Neuronal stem cell (in vitro differentiated cells): ENCODE measurements around the gene MRPS34.

ENCODE experiments used
- DNase-seq: peaks from one replicate; pipeline ENCODE4 v3.0.0-alpha.2; 2013; ENCODE audit warnings: low spot score
- H2AFZ ChIP-seq: one replicate; pipeline ENCODE4 v1.6.1; 2013; ENCODE audit warnings: mild to moderate bottlenecking, low read length, inconsistent platforms
- H2AK5ac ChIP-seq: 2 replicates; pipeline ENCODE4 v1.6.1; 2013; ENCODE audit warnings: low read depth, mild to moderate bottlenecking, inconsistent platforms, low read length, moderate library complexity, mixed read lengths
- H2BK120ac ChIP-seq: 2 replicates; pipeline ENCODE4 v1.6.1; 2013; ENCODE audit warnings: low read depth, mild to moderate bottlenecking, inconsistent platforms, low read length, moderate library complexity, mixed read lengths
- H2BK12ac ChIP-seq: one replicate; pipeline ENCODE4 v1.6.1; 2013; ENCODE audit warnings: low read length, inconsistent platforms
- H2BK15ac ChIP-seq: 2 replicates; pipeline ENCODE4 v1.6.1; 2013; ENCODE audit warnings: mild to moderate bottlenecking, low read length, inconsistent platforms, mixed read lengths
- H2BK5ac ChIP-seq: one replicate; pipeline ENCODE4 v1.6.1; 2013; ENCODE audit warnings: inconsistent platforms, mild to moderate bottlenecking, low read length, moderate library complexity
- H3K14ac ChIP-seq: one replicate; pipeline ENCODE4 v1.6.1; 2013; ENCODE audit warnings: low read length, inconsistent platforms
- H3K18ac ChIP-seq: 2 replicates; pipeline ENCODE4 v1.6.1; 2013; ENCODE audit warnings: low read length, inconsistent platforms
- H3K23ac ChIP-seq: 2 replicates; pipeline ENCODE4 v1.6.1; 2013; ENCODE audit warnings: low read depth, mild to moderate bottlenecking, mixed read lengths, low read length, inconsistent platforms; ENCODE audit not compliant: poor library complexity
- H3K27ac ChIP-seq: replicated peaks from 3 replicates; pipeline ENCODE4 v1.5.1; 2013; ENCODE audit warnings: low read length, inconsistent platforms
- H3K27me3 ChIP-seq, 3 experiments: 2 replicates each; pipeline ENCODE4 v1.6.1; 2013; ENCODE audit warnings: low read length in 3 of 3, mild to moderate bottlenecking in 2 of 3, inconsistent platforms in 1 of 3, low read depth in 1 of 3, mixed read lengths in 1 of 3, moderate library complexity in 1 of 3; ENCODE audit not compliant: control insufficient read depth in 3 of 3, insufficient read depth in 3 of 3
- H3K36me3 ChIP-seq, 2 donors: replicated peaks in 1 of 2; 2 replicates each; pipeline ENCODE4 v1.6.1; 2013; ENCODE audit warnings: low read length in 2 of 2; ENCODE audit not compliant: control insufficient read depth in 2 of 2, insufficient read depth in 2 of 2
- H3K4ac ChIP-seq: 2 replicates; pipeline ENCODE4 v1.6.1; 2013; ENCODE audit warnings: inconsistent platforms, mild to moderate bottlenecking, low read length, moderate library complexity
- H3K4me1 ChIP-seq, 2 donors: 1 replicate in 1 of 2; 2 replicates in 1 of 2; pipeline ENCODE4 v1.6.1; 2013; ENCODE audit warnings: low read length in 2 of 2, low read depth in 1 of 2; ENCODE audit not compliant: control insufficient read depth in 2 of 2, insufficient read depth in 1 of 2
- H3K4me2 ChIP-seq: one replicate; pipeline ENCODE4 v1.6.1; 2013; ENCODE audit warnings: mild to moderate bottlenecking, low read length, inconsistent platforms; ENCODE audit not compliant: insufficient read depth, poor library complexity, severe bottlenecking
- H3K4me3 ChIP-seq, 2 donors: 2 replicates each; pipeline ENCODE4 v1.5.1; 2013; ENCODE audit warnings: low read length in 2 of 2, mild to moderate bottlenecking in 2 of 2, inconsistent platforms in 1 of 2, moderate library complexity in 1 of 2
- H3K79me1 ChIP-seq: one replicate; pipeline ENCODE4 v1.6.1; 2013; ENCODE audit warnings: low read depth, mild to moderate bottlenecking, inconsistent platforms, low read length, moderate library complexity
- H3K9ac ChIP-seq: one replicate; pipeline ENCODE4 v1.6.1; 2013; ENCODE audit warnings: mild to moderate bottlenecking, low read depth, low read length, inconsistent platforms; ENCODE audit not compliant: poor library complexity
- H3K9me3 ChIP-seq, 2 donors: replicated peaks in 1 of 2; 2 replicates each; pipeline versions ENCODE3 to v1.6.1; 2013; ENCODE audit warnings: low read length in 2 of 2, mild to moderate bottlenecking in 2 of 2, inconsistent platforms in 1 of 2, low read depth in 1 of 2, mixed read lengths in 1 of 2, moderate library complexity in 1 of 2; ENCODE audit not compliant: control insufficient read depth in 2 of 2, insufficient read depth in 1 of 2
- H4K8ac ChIP-seq: one replicate; pipeline ENCODE4 v1.6.1; 2013; ENCODE audit warnings: low read depth, mild to moderate bottlenecking, inconsistent platforms, low read length, moderate library complexity
- H4K91ac ChIP-seq: one replicate; pipeline ENCODE4 v1.6.1; 2013; ENCODE audit warnings: low read length, low read depth, mild to moderate bottlenecking, inconsistent platforms; ENCODE audit not compliant: poor library complexity
- WGBS, 2 donors: extraction: QIAGEN DNeasy Blood & Tissue Kit; methylation state at CpG; one replicate each; pipeline ENCODE4 v1.1.7; 2013; ENCODE audit warnings: missing lambda C conversion rate in 2 of 2, mixed read lengths in 1 of 2; ENCODE audit not compliant: insufficient read length in 2 of 2, insufficient replicate concordance in 1 of 2; ENCODE audit errors: extremely low coverage in 2 of 2; 5-methylcytosine and 5-hydroxymethylcytosine counted together

Gene MRPS34

GRCh38 chr16:1757714-1758461 is 15.0 kb downstream of the MRPS34 start:
- H2AK5ac ChIP-seq = no peak overlapping the region
- peak overlapping the region; percentile 11 for H3K4me2 ChIP-seq
- peaks cover 18 to 62% of the 10 kb centered on the region in 2 donors for H3K36me3 ChIP-seq
- H2AFZ ChIP-seq = no peak overlapping the region
- no peak overlapping the region for H4K91ac ChIP-seq
- peak overlapping the region in 1 of 2 donors; percentile 41 for H3K4me3 ChIP-seq
- no peak overlapping the region for H2BK15ac ChIP-seq
- no peak overlapping the region for H3K9ac ChIP-seq
- H3K23ac ChIP-seq = peak overlapping the region; percentile 65
- no peak for DNase-seq
- H3K27me3 ChIP-seq = no peaks in the 10 kb centered on the region
- no peak overlapping the region for H2BK120ac ChIP-seq
- no peaks in the 10 kb centered on the region for H3K79me1 ChIP-seq
- H4K8ac ChIP-seq = no peak overlapping the region
- no peak overlapping the region for H3K18ac ChIP-seq
- H3K9me3 ChIP-seq = no peaks in the 10 kb centered on the region
- no peak overlapping the region for H3K27ac ChIP-seq
- no peak overlapping the region for H3K4ac ChIP-seq
- H2BK5ac ChIP-seq = peak overlapping the region; percentile 66
- peak overlapping the region; percentile 22 for H2BK12ac ChIP-seq
- no CpG with 5 or more reads among the region's 37 CpGs for WGBS, 2 donors
- H3K4me1 ChIP-seq = peaks cover 0 to under 1% of the 10 kb centered on the region in 2 donors
- H3K14ac ChIP-seq = peak overlapping the region; percentile 21

- H2BK12ac ChIP-seq = no peak overlapping the region
- H2AK5ac ChIP-seq = no peak overlapping the region
- no peaks in the 10 kb centered on the region for H3K79me1 ChIP-seq
- no peak overlapping the region for H3K4me2 ChIP-seq
- WGBS, 2 donors = no CpG with 5 or more reads among the region's 12 CpGs
- H3K36me3 ChIP-seq = peaks cover 22 to 63% of the 10 kb centered on the region in 2 donors
- no peaks in the 10 kb centered on the region for H3K4me1 ChIP-seq
- H4K91ac ChIP-seq = no peak overlapping the region
- no peak overlapping the region for H3K14ac ChIP-seq
- H3K18ac ChIP-seq = no peak overlapping the region
- H2AFZ ChIP-seq = no peak overlapping the region
- H3K23ac ChIP-seq = no peak overlapping the region
- no peak overlapping the region for H2BK120ac ChIP-seq
- no peak overlapping the region for H2BK15ac ChIP-seq
- H3K4me3 ChIP-seq = no peak overlapping the region
- H3K27me3 ChIP-seq = no peaks in the 10 kb centered on the region
- no peak overlapping the region for H4K8ac ChIP-seq
- H2BK5ac ChIP-seq = no peak overlapping the region
- H3K27ac ChIP-seq = no peak overlapping the region
- no peak overlapping the region for H3K4ac ChIP-seq
- H3K9me3 ChIP-seq = no peaks in the 10 kb centered on the region
- no peak overlapping the region for H3K9ac ChIP-seq
- DNase-seq = no peak
Observed at GRCh38 chr16:1754204-1754603, 18.7 kb downstream of the MRPS34 start.

GRCh38 chr16:1752853-1753252 is 20.1 kb downstream of the MRPS34 start:
- peak overlapping the region; percentile 21 for H3K9ac ChIP-seq
- DNase-seq = no peak
- no peaks in the 10 kb centered on the region for H3K27me3 ChIP-seq
- H3K79me1 ChIP-seq = no peaks in the 10 kb centered on the region
- H2BK15ac ChIP-seq = no peak overlapping the region
- H2BK5ac ChIP-seq = no peak overlapping the region
- H3K23ac ChIP-seq = no peak overlapping the region
- no peak overlapping the region for H2AFZ ChIP-seq
- peak overlapping the region in 1 of 2 donors; percentile 14 for H3K4me3 ChIP-seq
- H3K9me3 ChIP-seq = no peaks in the 10 kb centered on the region
- H4K8ac ChIP-seq = no peak overlapping the region
- no peaks in the 10 kb centered on the region for H3K4me1 ChIP-seq
- H3K4me2 ChIP-seq = no peak overlapping the region
- peaks cover 31 to 74% of the 10 kb centered on the region in 2 donors for H3K36me3 ChIP-seq
- WGBS, 2 donors = no CpG with 5 or more reads among the region's 14 CpGs
- H3K14ac ChIP-seq = no peak overlapping the region
- no peak overlapping the region for H2AK5ac ChIP-seq
- no peak overlapping the region for H2BK12ac ChIP-seq
- H2BK120ac ChIP-seq = no peak overlapping the region
- no peak overlapping the region for H3K18ac ChIP-seq
- H4K91ac ChIP-seq = no peak overlapping the region
- no peak overlapping the region for H3K27ac ChIP-seq
- H3K4ac ChIP-seq = no peak overlapping the region

GRCh38 chr16:1751946-1752345 is 21.0 kb downstream of the MRPS34 start:
- Histone ChIP-seq H3K18ac (no peak overlapping the region), H3K9ac (peak overlapping the region; percentile 50), H3K14ac (no peak overlapping the region), H3K4me3 (peak overlapping the region in 1 of 2 donors; percentile 24), H2BK120ac (no peak overlapping the region), H2AK5ac (no peak overlapping the region), H2BK12ac (peak overlapping the region; percentile 75), H3K9me3 (no peaks in the 10 kb centered on the region), H2BK5ac (no peak overlapping the region), H3K27ac (no peak overlapping the region), H3K79me1 (no peaks in the 10 kb centered on the region), H4K8ac (no peak overlapping the region), H4K91ac (no peak overlapping the region), H3K4me2 (no peak overlapping the region), H3K4ac (no peak overlapping the region), H3K27me3 (no peaks in the 10 kb centered on the region), H2AFZ (no peak overlapping the region), H3K4me1 (no peaks in the 10 kb centered on the region), H3K23ac (no peak overlapping the region), H3K36me3 (peaks cover 38 to 76% of the 10 kb centered on the region in 2 donors), H2BK15ac (no peak overlapping the region)
- no peak for DNase-seq
- no CpG with 5 or more reads among the region's 16 CpGs for WGBS, 2 donors
